Osteocyte (in vitro differentiated cells): ENCODE results near the gene CYTIP. TPM values are rescaled to one million over a fixed set of nuclear protein-coding genes. Genes with fewer than 3 reads are reported as not detected.

ENCODE experiments used
- DNase-seq: peaks from one replicate; pipeline ENCODE4 v3.0.0; 2021; ENCODE audit warnings: mixed read lengths; ENCODE audit not compliant: unreplicated experiment; ENCODE audit errors: extremely low spot score
- H3K27ac Mint-ChIP-seq: one replicate; pipeline ENCODE4 v1.8.0; 2021; ENCODE audit warnings: mild to moderate bottlenecking, mixed read lengths; ENCODE audit not compliant: unreplicated experiment
- H3K27me3 Mint-ChIP-seq: one replicate; pipeline ENCODE4 v1.8.0; 2021; ENCODE audit warnings: mixed read lengths; ENCODE audit not compliant: unreplicated experiment
- H3K36me3 Mint-ChIP-seq: one replicate; pipeline ENCODE4 v1.8.0; 2021; ENCODE audit warnings: mixed read lengths; ENCODE audit not compliant: unreplicated experiment
- H3K4me1 Mint-ChIP-seq: one replicate; pipeline ENCODE4 v1.8.0; 2021; ENCODE audit warnings: mixed read lengths; ENCODE audit not compliant: unreplicated experiment
- H3K4me3 Mint-ChIP-seq: one replicate; pipeline ENCODE4 v1.8.0; 2021; ENCODE audit warnings: mild to moderate bottlenecking, moderate library complexity, mixed read lengths; ENCODE audit not compliant: unreplicated experiment
- H3K9me3 Mint-ChIP-seq: one replicate; pipeline ENCODE4 v1.8.0; 2021; ENCODE audit warnings: mixed read lengths; ENCODE audit not compliant: unreplicated experiment
- total RNA-seq: library from RNA; stranded (reverse); gene quantifications from 2 replicates; pipeline ENCODE4 v1.2.1, GENCODE V29; 2021
- TF ChIP-seq, protein P1 (sequence below): fragments of 200-600 bp; sonication (generic); IDR thresholded peaks from 2 replicates; pipeline ENCODE4 v1.5.0; 2021; ENCODE audit warnings: antibody characterized with exemption, mild to moderate bottlenecking, moderate library complexity

Gene CYTIP
- total RNA-seq, 1 donor from 2014 or later = 0.64 TPM

DNA sequence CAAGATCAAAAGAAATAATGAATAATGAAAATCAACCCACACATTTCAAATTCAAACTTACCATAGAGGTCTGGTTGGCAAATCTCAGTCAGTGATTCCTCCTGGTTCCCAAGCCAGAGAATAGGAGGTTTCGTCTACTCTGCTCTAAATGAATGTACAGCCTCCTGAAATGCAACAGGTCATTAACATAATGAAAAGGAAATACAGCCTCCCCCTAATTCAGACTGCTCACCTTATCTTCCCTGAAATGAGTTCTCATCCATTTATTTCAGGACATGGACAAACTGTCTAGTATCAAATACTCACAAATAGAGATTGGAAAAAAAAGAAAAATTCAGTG is 43.4 kb upstream of the CYTIP start:
- Mint-ChIP-seq H3K4me3 (no peak overlapping the region), H3K27me3 (no peaks in the 10 kb centered on the region), H3K9me3 (no peaks in the 10 kb centered on the region), H3K36me3 (no peaks in the 10 kb centered on the region), H3K27ac (peak overlapping the region; percentile 76), H3K4me1 (peaks cover 45% of the 10 kb centered on the region)
- no peak for DNase-seq
- TF ChIP-seq, protein P1, sequence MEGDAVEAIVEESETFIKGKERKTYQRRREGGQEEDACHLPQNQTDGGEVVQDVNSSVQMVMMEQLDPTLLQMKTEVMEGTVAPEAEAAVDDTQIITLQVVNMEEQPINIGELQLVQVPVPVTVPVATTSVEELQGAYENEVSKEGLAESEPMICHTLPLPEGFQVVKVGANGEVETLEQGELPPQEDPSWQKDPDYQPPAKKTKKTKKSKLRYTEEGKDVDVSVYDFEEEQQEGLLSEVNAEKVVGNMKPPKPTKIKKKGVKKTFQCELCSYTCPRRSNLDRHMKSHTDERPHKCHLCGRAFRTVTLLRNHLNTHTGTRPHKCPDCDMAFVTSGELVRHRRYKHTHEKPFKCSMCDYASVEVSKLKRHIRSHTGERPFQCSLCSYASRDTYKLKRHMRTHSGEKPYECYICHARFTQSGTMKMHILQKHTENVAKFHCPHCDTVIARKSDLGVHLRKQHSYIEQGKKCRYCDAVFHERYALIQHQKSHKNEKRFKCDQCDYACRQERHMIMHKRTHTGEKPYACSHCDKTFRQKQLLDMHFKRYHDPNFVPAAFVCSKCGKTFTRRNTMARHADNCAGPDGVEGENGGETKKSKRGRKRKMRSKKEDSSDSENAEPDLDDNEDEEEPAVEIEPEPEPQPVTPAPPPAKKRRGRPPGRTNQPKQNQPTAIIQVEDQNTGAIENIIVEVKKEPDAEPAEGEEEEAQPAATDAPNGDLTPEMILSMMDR = no peak

DNA sequence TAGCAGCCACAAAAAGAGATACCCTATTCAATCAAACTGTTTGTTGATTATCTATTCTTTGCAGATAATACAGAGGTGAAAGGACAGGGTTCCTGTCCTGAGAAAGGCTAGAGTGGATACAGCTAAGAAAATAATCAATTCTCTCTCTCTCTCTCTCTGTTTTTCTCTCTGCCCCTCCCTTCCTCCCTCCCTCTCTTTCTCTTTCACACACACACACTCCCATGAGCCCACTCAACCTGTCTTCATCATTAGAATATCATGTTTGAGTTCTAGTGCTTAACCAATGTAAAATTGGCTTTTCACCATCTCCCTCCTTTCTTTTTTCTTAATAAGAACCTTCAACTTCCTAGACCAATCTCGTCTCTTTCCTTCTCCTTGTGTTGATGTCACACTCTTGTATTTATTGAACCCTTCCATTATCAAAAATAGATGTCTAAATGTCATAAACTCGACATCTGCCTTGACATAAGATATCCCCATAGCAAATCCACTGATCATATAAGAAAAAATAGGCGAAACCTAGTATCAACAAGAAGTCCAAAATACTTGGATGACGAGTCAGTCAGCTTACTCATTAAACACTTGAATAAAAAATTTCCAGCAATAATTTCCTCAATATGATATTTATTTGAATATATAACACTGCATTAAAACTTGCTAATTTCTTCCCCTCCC is 42.8 kb upstream of the CYTIP start:
- DNase-seq = no peak
- no peaks in the 10 kb centered on the region for H3K36me3 Mint-ChIP-seq
- H3K4me3 Mint-ChIP-seq = no peak overlapping the region
- TF ChIP-seq, protein P1 = no peak
- no peaks in the 10 kb centered on the region for H3K9me3 Mint-ChIP-seq
- no peak overlapping the region for H3K27ac Mint-ChIP-seq
- H3K4me1 Mint-ChIP-seq = peaks cover 45% of the 10 kb centered on the region
- H3K27me3 Mint-ChIP-seq = no peaks in the 10 kb centered on the region

DNA sequence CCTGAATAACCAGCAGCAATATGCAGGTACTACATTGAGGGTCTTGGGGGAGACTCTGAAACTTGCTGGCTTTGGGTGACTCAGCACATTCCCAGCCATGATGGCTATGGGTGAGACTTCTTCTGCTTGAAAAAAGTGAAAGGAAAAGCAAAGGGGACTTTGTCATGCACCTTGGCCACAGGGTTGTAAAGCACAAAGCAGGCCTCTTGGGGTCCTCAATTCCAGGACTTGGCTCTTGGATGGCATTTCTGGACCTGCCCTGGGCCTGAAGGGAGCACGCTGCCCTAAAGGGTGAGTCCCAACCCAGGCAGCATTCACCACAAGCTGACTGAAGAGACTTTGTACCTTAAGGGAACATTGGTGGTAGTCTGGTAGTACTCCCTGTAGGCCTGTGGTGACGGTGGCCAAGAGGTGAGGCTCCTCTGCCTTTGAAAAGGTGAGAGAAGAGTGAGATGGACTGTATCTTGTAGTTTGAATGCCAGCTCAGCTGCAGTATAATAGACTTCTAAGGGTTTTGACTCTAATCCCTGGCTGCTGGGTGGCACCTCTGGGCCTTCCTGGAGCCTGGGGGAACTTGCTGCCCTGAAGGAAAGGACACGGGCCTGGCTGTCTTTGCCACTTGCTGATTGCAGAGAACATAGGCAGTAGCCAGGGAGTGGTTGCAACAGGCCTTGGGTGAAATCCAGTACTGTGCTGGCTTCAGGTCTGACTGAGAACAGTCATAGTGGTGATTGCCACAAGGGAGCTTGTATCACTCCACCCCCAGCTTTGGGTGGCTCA is 36.5 kb upstream of the CYTIP start:
- H3K4me3 Mint-ChIP-seq = no peak overlapping the region
- TF ChIP-seq, protein P1 = no peak
- H3K36me3 Mint-ChIP-seq = no peaks in the 10 kb centered on the region
- peaks cover 8% of the 10 kb centered on the region for H3K4me1 Mint-ChIP-seq
- no peak overlapping the region for H3K27ac Mint-ChIP-seq
- H3K27me3 Mint-ChIP-seq = no peaks in the 10 kb centered on the region
- no peak for DNase-seq
- peaks cover 5% of the 10 kb centered on the region for H3K9me3 Mint-ChIP-seq

DNA sequence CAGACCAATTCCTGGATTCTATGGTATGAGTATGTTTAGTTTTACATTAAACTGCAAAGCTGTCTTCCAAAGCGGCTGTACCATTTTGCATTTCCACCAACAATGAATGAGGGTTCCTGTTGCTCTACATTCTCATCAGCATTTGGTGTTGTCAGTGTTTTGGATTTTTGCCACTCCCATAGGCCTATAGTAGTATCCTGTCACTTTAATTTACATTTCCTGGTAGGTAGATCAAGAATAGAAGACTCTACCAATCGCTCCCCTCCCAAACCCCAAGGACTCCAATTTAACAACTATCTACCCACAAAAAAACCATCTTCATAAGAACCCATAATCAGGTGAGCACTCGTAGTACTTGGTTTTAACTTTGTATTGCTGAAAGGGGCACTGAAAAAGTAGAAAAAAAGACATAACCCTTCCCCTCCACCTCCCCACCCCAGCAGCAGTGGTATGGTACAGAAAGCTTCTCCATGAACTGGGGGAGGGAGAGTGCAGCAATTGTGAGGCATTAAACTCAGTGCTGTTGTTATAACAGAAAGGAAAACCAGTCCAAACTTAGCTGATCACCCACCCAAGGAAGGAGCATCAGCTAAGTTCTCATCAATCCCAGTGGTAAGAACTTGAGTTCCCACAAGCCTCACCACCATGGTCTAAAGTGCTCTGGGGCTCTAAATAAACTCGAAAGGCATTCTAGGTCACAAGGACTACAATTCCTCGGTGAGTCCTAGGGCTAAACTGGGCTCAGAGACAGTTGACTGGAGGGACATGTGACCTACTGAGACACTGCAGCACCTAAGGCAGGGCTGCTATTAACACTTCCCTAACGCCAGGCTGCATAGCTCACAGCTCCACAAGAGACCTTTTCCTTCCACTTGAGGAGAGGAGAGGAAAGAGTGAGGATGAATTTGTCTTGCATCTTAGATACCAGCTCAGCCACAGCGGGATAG is 35.5 kb upstream of the CYTIP start:
- H3K27me3 Mint-ChIP-seq = no peaks in the 10 kb centered on the region

More for the DNA sequence above, 35.5 kb upstream of the CYTIP start:
- Mint-ChIP-seq H3K27ac (no peak overlapping the region), H3K9me3 (peaks cover 5% of the 10 kb centered on the region), H3K4me3 (no peak overlapping the region), H3K36me3 (no peaks in the 10 kb centered on the region), H3K4me1 (peaks cover 8% of the 10 kb centered on the region)
- TF ChIP-seq, protein P1 = no peak
- no peak for DNase-seq
